ENCODE measurements around the gene ZNF688. TPM values are rescaled to one million over a fixed set of nuclear protein-coding genes. Genes with fewer than 3 reads are reported as not detected.

ZNF688 gene
- total and polyA plus RNA-seq, 2 of the 8 experiments (the other 6 are each of a cell fraction or from before 2014, with no cell fraction given) = 2.7 to 3.5 TPM

- Histone ChIP-seq H3K4me3 (ENCODE audit: extremely low read depth in 1 of 4, insufficient read depth in 2 of 4, low read depth in 3 of 4, low read length in 4 of 4) (no peak overlapping the region), H2BK120ac (replicated peaks; ENCODE audit: low read depth, low read length) (no peak overlapping the region), H3K9ac (replicated peaks in 1 of 4; ENCODE audit: extremely low read depth in 1 of 4, low read depth in 3 of 4, low read length in 3 of 4) (no peak overlapping the region), H3K18ac (ENCODE audit: extremely low read depth, low read length) (no peak overlapping the region), H3K79me1 (ENCODE audit: low read depth, low read length) (no peaks in the 10 kb centered on the region), H3K4me1 (replicated peaks in 1 of 4; ENCODE audit: control insufficient read depth in 3 of 4, insufficient read depth in 4 of 4, low read length in 3 of 4) (peaks cover 0 to 6% (median 2%) of the 10 kb centered on the region in 4 experiments; a peak in 5 of 7 replicates), H4K91ac (replicated peaks; ENCODE audit: insufficient read length, low read length) (no peak overlapping the region), H3K23ac (ENCODE audit: insufficient read length) (no peak overlapping the region), H4K5ac (ENCODE audit: insufficient read length, low read depth, low read length) (no peak overlapping the region), H2AFZ (ENCODE audit: low read length) (no peak overlapping the region), H4K8ac (ENCODE audit: extremely low read depth, insufficient read depth, low read length) (no peak overlapping the region), H4K20me1 (replicated peaks in 1 of 2; ENCODE audit: control insufficient read depth in 1 of 2, insufficient read depth in 2 of 2, low read length in 2 of 2) (peaks cover 0 to 2% of the 10 kb centered on the region in 2 experiments), H2BK5ac (ENCODE audit: low read depth, low read length) (no peak overlapping the region), H3K4me2 (ENCODE audit: insufficient read depth in 1 of 2, low read depth in 2 of 2, low read length in 2 of 2) (no peak overlapping the region), H3K4ac (replicated peaks; ENCODE audit: insufficient read length, low read depth, low read length) (no peak overlapping the region), H2BK12ac (ENCODE audit: low read depth, low read length) (no peak overlapping the region), H2BK20ac (ENCODE audit: low read length) (no peak overlapping the region), H3K27me3 (replicated peaks in 1 of 4; ENCODE audit: control insufficient read depth in 3 of 4, extremely low read depth in 1 of 4, insufficient read depth in 3 of 4, low read length in 3 of 4) (no peaks in the 10 kb centered on the region), H2AK5ac (ENCODE audit: low read depth, low read length) (no peak overlapping the region), H3K23me2 (ENCODE audit: low read depth, low read length) (peaks cover 14% of the 10 kb centered on the region; the same call in 1 of the 2 replicates), H3K36me3 (ENCODE audit: control insufficient read depth in 2 of 4, insufficient read depth in 4 of 4, low read length in 3 of 4) (peaks cover 0 to 3% (median 2%) of the 10 kb centered on the region in 4 experiments; a peak in 3 of 8 replicates), H3K79me2 (ENCODE audit: control insufficient read depth in 1 of 2, insufficient read depth in 2 of 2, low read length in 2 of 2) (no peaks in the 10 kb centered on the region), H3K56ac (replicated peaks; ENCODE audit: insufficient read length, low read depth, low read length) (no peak overlapping the region), H3K14ac (ENCODE audit: insufficient read length) (no peak overlapping the region), H3K27ac (ENCODE audit: low read depth, low read length) (no peak overlapping the region), H2BK15ac (ENCODE audit: low read length) (no peak overlapping the region), H3K9me3 (ENCODE audit: insufficient read depth in 2 of 2, low read depth in 1 of 2, low read length in 1 of 2) (no peaks in the 10 kb centered on the region)
- FAIRE-seq = no peak
- ChIA-PET POLR2A (ENCODE audit: partially characterized antibody) (interaction anchor here (1.3 to 3.8 kb wide), 5 partner anchors 10 to 53 kb away, joined by 3 to 28 read pairs (median 6); partner anchors contain the start of genes ZNF747, ZNF764 and ZNF785), CTCF (ENCODE audit: partially characterized antibody) (interaction anchor here (0.8 to 1.9 kb wide), 3 partner anchors 13 to 145 kb away, joined by 3 to 6 read pairs (median 4); partner anchors contain the start of genes DCTPP1 and ZNF747)
- 89 to 100% methylated on average over 1 of the region's 1 CpG for WGBS, 2 experiments (ENCODE audit: extremely low coverage in 1 of 2, insufficient coverage in 1 of 2, insufficient read length in 1 of 2, insufficient replicate concordance in 2 of 2, low coverage in 1 of 2, low lambda C conversion rate in 2 of 2, missing lambda C conversion rate in 1 of 2)
- DNase-seq (ENCODE audit: low read depth in 1 of 2, low spot score in 2 of 2) = no peak
- TF ChIP-seq KDM1A (IDR thresholded peaks at IDR 0.05; ENCODE audit: borderline replicate concordance, low read length) (no peak), SIX5 (IDR thresholded peaks at IDR 0.05; ENCODE audit: low read depth, low read length) (no peak), ASH2L (IDR thresholded peaks at IDR 0.05; ENCODE audit: low read length) (no peak), RFX5 (IDR thresholded peaks at IDR 0.05; ENCODE audit: borderline replicate concordance, low read depth, low read length) (no peak), TEAD4 (IDR thresholded peaks at IDR 0.05; ENCODE audit: low read depth, low read length) (no peak), BRCA1 (IDR thresholded peaks at IDR 0.05; ENCODE audit: low read depth, low read length) (no peak), JUND (IDR thresholded peaks at IDR 0.05; ENCODE audit: low read length) (no peak), PHF8 (conservative IDR thresholded peaks at IDR 0.05; ENCODE audit: low read depth, low read length) (no peak), GABPA (IDR thresholded peaks at IDR 0.05; ENCODE audit: borderline replicate concordance, insufficient read depth, low read length) (no peak), EGR1 (IDR thresholded peaks at IDR 0.05; ENCODE audit: borderline replicate concordance, low read depth, low read length) (no peak), RAD21 (IDR thresholded peaks at IDR 0.05 in 1 of 2, conservative IDR thresholded peaks at IDR 0.05 in 1 of 2; ENCODE audit: low read depth in 2 of 2, low read length in 2 of 2) (no peak), TCF12 (IDR thresholded peaks at IDR 0.05; ENCODE audit: low read depth, low read length) (no peak), SP1 (IDR thresholded peaks at IDR 0.05; ENCODE audit: low read depth, low read length) (no peak), EP300 (IDR thresholded peaks at IDR 0.05; ENCODE audit: borderline replicate concordance in 1 of 2, low read depth in 2 of 2, low read length in 2 of 2) (no peak)
Measured at GRCh38 chr16:30574678-30575077, 3.2 kb upstream of the ZNF688 start.

Data from H1 (cell line).